HG02840 (cell line): ENCODE measurements around the gene CD46.
"Not testable (repeated sequence)": the region's sequence is repeated elsewhere in the genome, so short reads cannot be mapped to it uniquely, and the experiment has no call there.

ENCODE experiments used
- ATAC-seq: cut with Tn5 transposase; IDR thresholded peaks from one replicate; pipeline ENCODE4 v1.9.1; 2021; ENCODE audit warnings: mild to moderate bottlenecking, moderate library complexity, moderate number of reproducible peaks; ENCODE audit not compliant: unreplicated experiment, low FRiP score

CD46 gene

GRCh38 chr1:207751790-207752455, at the start of gene CD46:
Gene CD46 (plus strand): TSS chr1:207752054. CDS start chr1:207752213, 159 bp downstream.
- ATAC-seq = peak; percentile 90

DNA sequence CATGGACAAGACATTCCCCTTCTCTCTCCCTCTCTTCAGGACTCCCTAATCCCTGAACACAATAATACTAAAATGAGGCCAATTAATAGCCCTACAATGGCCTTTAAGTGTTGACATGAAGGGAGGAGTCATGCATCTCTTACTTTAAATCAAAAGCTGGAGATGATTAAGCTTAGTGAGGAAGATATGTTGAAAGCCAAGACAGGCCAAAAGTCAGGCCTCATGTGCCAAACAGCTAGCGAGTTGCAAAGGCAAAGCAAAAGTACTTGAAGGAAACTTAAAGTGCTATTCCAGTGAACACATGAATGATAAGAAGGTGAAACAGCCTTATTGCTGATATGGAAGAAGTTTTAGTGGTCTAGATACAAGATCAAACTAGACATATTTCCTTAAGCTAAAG, 49.5 kb upstream of the CD46 start:
- ATAC-seq = no peak

- no peak for ATAC-seq
Measured at GRCh38 chr1:207703712-207704111, 48.1 kb upstream of the CD46 start.

DNA sequence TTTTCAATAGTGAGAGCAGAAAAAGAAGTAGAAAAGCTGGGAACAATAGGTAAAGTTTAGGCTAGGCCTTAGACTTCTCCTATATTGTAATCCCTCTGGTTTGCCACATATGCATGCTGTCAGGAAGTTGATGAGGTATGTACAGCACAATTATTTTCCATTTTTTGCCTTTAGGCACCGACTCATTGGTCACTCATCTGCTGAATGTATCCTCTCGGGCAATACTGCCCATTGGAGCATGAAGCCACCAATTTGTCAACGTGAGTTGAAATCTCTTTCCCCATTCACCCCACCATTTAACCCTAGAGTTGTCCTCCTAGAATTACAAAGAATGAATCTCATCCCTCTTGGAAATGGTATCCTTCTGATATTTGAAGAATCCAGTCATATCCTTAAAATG, 43.9 kb upstream of the CD46 start:
- not testable (repeated sequence) for ATAC-seq

GRCh38 chr1:207711285-207711684, 40.6 kb upstream of the CD46 start:
- ATAC-seq = no peak

DNA sequence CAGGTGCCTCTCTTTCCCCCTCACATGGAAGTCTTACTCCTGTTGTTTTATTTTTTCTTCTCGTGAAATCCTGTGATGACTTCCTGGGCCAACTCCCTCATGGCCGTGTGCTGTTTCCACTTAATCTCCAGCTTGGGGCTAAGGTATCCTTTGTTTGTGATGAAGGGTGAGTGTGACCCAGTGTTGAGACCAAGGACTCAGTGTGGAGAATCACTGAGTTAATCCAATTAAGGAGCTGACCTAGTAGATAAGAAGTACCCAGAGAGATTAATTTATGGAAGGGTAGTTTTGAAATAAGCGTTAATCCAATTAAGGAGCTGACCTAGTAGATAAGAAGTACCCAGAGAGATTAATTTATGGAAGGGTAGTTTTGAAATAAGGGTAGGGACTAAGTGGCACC, 39.2 kb upstream of the CD46 start:
- not testable (repeated sequence) for ATAC-seq

- no peak for ATAC-seq
Measured at GRCh38 chr1:207713529-207713928, 38.3 kb upstream of the CD46 start.

GRCh38 chr1:207719234-207719633, 32.6 kb upstream of the CD46 start:
- no peak for ATAC-seq

- not testable (repeated sequence) for ATAC-seq
Measured at GRCh38 chr1:207728200-207728858, 23.5 kb upstream of the CD46 start.

DNA sequence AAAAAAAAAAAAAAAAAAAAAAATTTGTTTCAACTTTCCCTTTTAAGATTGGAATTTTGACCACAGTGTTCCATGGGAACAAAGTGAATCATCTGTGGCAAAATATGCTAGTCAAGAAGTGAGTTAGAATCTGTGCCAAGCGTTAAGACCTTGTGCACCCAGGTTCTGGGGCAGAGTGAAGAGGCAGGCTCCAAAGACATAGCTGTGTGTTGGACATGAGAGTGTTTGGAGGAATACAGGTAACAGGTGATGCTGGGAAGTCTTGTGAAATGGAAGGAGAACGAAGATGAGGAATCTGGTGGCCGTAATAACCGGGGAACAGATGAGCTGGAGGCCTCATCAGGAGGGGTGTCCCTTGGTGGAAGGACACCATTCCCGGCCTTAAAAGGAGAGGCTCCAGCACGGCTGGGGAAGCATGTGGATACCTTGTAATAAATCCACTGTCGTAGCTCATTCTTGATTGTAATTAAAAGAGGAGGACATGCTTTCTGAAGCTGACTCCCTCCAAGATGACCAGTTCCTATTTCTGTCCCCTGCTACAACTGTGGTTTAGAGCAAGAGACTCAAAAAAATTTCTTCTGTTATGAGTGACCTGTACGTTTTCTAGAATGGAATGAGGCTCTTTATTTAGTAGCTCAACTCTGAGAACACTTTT, 14.2 kb upstream of the CD46 start:
- not testable (repeated sequence) for ATAC-seq

GRCh38 chr1:207738158-207738659, 13.6 kb upstream of the CD46 start:
- not testable (repeated sequence) for ATAC-seq

- ATAC-seq = no peak
Measured at GRCh38 chr1:207740207-207740606, 11.6 kb upstream of the CD46 start.

DNA sequence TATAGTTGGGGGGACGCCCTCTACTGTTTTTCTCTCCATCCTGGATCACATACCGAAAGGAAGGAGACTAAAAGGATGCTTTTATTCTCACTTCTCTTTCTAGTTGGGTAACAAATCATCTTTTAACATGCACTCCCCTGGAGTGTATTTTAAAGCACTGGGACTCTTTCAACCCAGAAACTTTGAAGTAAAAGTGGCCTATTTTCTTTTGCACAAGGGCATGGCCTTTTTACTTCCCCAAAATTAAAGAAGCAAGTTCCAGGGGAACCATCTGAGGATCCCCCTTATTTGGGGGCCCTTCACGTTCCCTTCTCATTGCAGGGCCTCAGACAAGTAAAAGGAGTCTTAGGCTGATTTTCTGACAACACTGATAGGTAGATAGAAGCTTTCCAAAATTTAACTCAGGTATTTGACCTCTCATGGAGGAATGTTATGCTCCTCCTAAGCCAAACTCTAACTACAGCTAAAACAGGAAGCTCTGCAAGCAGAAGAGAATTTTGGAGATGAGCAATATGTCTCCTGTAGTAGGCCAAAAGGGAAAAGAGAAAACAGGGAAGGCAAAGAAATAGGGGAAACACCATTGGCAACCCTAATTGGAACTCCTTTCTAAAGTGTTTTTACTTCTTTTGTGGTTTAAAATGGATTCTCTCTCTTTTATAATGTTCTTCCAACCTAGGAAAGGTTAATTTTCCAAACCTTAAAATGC, 8.9 kb upstream of the CD46 start:
- ATAC-seq = no peak

- no peak for ATAC-seq
Measured at GRCh38 chr1:207744000-207744534, 7.8 kb upstream of the CD46 start.

DNA sequence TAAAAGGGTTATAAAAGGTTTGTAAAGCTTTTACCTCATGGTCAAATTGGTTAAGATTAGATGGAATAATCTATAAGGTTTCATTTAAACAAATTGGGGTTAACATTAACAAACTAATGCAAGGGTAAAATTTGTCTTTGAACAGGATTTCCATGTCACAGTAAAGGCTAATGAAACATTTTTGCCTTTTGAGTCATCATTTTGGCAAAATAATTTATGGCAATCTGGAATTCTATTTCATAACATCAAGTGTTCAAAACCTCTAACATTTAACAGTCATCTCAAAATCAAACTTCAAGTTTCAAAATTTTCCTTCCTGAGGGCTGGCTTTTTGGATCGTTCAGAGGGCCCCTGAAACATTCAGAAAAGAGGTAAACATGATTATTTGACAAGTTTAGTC, 6.6 kb upstream of the CD46 start:
- ATAC-seq = no peak

DNA sequence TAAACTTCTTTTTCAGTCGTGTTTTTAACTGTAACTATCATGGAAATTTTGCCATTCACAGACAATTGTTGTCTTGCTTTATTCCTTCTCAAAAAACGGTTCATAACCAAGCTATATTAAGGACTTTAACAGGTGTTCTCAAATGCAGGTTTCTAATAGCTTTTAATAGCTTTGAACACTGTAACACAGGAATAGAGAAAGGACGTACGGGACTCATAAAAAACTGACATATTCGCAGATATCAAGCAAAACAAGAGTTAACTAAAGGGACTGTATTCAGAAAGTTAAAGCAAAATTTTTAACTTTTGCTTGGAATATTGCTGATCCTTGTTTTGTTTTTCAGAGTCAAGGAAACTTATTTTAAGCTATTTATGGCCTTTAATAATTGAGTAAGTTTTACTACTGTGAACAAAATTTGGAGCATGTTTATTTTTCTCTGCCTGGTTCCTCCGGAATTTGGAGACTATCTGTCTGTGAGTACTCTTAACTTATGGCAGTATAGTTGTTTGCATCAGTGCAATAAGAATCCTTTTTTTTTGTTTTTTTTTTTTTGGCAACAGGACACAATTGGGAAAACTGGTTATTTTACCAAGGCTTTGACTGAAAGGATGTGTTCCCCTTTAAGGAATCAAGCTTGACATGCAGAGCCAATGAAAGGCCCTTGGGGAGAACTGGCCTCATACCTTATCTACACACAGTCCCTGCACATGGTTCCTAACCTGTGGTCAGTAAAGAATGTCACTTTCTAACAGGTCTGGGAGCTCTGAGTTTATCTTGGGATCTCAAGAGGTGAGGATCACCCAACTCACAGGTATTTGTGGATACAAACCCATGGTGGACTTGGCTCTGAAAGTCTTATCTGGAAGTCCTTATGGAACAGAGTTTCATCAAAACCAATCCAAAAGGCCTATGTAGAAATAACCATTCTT, 5.8 kb upstream of the CD46 start:
- no peak for ATAC-seq

DNA sequence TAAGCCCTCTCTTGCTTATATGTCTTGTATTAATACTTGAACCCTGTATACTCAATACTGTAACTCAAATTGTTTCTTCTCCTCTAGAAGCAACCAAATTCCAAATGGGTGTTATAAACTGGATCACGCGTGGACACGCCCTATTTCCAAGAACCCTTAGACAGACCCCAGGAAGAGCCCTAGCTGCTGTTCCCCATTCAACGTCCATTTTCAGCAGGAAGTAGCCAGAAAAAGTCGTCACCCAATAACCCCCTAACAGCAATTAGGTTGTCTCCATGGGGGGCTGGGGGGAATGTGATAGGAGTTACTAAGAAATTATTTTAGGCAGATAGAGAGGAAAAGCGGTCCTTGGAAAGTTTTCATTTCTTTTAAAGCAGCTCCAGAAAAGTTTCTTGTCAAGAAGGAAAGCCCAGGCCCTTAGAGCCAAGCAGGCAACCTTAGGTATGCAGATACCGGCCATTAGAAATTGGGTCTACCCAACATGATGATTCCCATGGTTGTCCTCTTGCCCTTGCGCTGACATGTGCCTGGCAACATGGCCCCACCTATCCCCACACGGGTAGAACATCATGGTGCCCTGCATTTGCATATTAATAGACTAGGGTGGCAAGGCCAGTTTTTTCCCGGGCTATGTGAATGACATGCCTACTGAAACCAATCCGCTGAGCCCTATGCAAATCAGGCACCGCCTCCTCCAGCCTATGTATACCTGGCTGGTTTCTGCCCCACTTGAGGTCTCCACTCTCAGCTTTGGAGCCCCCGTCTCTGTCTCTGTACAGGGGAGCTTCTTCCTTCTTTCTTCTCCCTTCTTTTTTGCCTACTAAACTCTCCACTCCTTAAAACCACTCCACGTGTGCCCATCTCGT, 4.0 kb upstream of the CD46 start:
- ATAC-seq = no peak

GRCh38 chr1:207748737-207749528, 2.9 kb upstream of the CD46 start:
- no peak for ATAC-seq
